Glutamatergic neuron (in vitro differentiated cells): ENCODE results near the gene SDR42E1. TPM values are rescaled to one million over a fixed set of nuclear protein-coding genes. Genes with fewer than 3 reads are reported as not detected.

Experiments
- DNase-seq: peaks from one replicate; pipeline ENCODE4 v3.0.0; 2022
- H3K27ac Mint-ChIP-seq: one replicate; pipeline ENCODE4 v1.8.0; 2020; ENCODE audit warnings: mild to moderate bottlenecking, mixed read lengths, inconsistent platforms; ENCODE audit not compliant: unreplicated experiment
- H3K27me3 Mint-ChIP-seq: one replicate; pipeline ENCODE4 v1.8.0; 2020; ENCODE audit warnings: mild to moderate bottlenecking, moderate library complexity, mixed read lengths, inconsistent platforms; ENCODE audit not compliant: unreplicated experiment
- H3K36me3 Mint-ChIP-seq: one replicate; pipeline ENCODE4 v1.8.0; 2020; ENCODE audit warnings: mild to moderate bottlenecking, mixed read lengths, inconsistent platforms; ENCODE audit not compliant: unreplicated experiment
- H3K4me1 Mint-ChIP-seq: one replicate; pipeline ENCODE4 v1.8.0; 2020; ENCODE audit warnings: mild to moderate bottlenecking, low read depth, mixed read lengths, inconsistent platforms; ENCODE audit not compliant: unreplicated experiment
- H3K4me3 Mint-ChIP-seq: one replicate; pipeline ENCODE4 v1.8.0; 2020; ENCODE audit warnings: mild to moderate bottlenecking, mixed read lengths, inconsistent platforms; ENCODE audit not compliant: unreplicated experiment
- H3K9me3 Mint-ChIP-seq: one replicate; pipeline ENCODE4 v1.8.0; 2020; ENCODE audit warnings: mild to moderate bottlenecking, moderate library complexity, mixed read lengths, inconsistent platforms; ENCODE audit not compliant: unreplicated experiment
- total RNA-seq: library from RNA; stranded (reverse); fragmentation: NEBNext Ultra II Directional; extraction: Animal tissue kit (Norgen Biotek cat#: 25700); gene quantifications from one replicate; pipeline ENCODE4 v1.2.1, GENCODE V29; 2021; ENCODE audit not compliant: unreplicated experiment
- TF ChIP-seq, protein P1 (sequence below): fragments of 200-600 bp; sonication (generic); IDR thresholded peaks from one replicate; pipeline ENCODE4 v1.5.0; 2021; ENCODE audit not compliant: partially characterized antibody, unreplicated experiment

SDR42E1 gene
- total RNA-seq, 1 donor from 2014 or later: 0.20 TPM

DNA sequence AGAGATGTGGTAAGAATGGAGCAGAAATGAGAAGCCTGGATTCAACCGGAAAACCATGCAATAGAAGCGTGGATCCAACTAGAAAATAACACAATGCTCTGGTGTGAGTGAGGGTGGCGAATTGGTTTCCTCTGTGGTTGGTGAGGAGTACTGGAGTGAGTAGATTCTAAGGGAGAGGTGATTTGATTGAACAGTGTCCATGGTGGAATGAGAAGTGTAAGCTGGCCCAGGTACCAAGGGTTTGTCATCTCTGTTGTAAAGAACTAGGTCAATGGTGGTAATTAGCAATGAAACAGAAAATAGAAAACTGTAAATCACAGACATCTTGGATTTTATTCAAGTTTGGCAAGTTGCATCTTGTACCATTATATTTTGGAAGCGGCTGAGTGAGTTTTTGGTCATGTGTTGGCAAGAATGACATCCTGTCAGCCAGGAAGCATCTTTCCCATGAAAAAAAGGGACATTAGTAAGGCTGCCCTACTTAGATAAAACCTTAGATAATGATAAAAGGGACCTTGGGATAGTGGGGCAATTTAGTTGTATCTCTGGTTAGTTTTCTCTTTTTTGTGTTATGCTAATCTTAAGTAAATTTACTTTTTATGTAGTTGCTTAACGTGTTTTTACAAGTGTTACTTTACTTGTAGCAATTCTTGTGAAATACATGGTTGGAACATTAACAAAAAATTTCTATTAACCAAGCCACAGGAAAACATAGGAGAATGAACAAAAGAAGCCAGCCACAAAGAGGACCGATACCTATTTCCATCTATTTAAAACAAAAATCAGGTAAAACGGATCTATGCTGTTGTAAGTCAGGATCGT is 44.7 kb upstream of the SDR42E1 start:
- Mint-ChIP-seq H3K27ac (no peak overlapping the region), H3K36me3 (no peaks in the 10 kb centered on the region), H3K27me3 (peaks cover 3% of the 10 kb centered on the region), H3K4me1 (peaks cover 2% of the 10 kb centered on the region), H3K4me3 (no peak overlapping the region), H3K9me3 (peaks cover 1% of the 10 kb centered on the region)
- no peak for DNase-seq
- TF ChIP-seq, protein P1, sequence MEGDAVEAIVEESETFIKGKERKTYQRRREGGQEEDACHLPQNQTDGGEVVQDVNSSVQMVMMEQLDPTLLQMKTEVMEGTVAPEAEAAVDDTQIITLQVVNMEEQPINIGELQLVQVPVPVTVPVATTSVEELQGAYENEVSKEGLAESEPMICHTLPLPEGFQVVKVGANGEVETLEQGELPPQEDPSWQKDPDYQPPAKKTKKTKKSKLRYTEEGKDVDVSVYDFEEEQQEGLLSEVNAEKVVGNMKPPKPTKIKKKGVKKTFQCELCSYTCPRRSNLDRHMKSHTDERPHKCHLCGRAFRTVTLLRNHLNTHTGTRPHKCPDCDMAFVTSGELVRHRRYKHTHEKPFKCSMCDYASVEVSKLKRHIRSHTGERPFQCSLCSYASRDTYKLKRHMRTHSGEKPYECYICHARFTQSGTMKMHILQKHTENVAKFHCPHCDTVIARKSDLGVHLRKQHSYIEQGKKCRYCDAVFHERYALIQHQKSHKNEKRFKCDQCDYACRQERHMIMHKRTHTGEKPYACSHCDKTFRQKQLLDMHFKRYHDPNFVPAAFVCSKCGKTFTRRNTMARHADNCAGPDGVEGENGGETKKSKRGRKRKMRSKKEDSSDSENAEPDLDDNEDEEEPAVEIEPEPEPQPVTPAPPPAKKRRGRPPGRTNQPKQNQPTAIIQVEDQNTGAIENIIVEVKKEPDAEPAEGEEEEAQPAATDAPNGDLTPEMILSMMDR: no peak

DNA sequence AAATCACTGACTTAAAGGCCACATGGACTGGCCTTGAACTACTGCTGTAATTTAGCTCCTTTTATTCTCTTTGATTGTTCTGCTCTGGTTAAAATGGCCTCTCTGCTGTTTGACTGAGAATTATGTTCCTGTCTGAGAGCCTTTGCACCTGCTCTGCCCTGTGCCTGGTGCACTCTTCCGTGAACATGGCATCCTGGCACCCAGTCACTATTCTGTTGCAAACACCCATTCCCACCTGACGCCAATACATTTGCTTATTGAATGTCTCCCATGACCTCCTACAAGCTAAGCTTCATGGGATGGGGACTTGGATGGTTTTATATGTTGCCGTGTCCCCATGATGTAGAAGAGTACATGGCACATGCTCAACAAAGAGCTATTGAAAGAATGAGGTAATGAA is 43.8 kb upstream of the SDR42E1 start:
- no peak overlapping the region for H3K4me3 Mint-ChIP-seq
- H3K36me3 Mint-ChIP-seq: no peaks in the 10 kb centered on the region
- TF ChIP-seq, protein P1: no peak
- peaks cover 1% of the 10 kb centered on the region for H3K9me3 Mint-ChIP-seq
- peaks cover 3% of the 10 kb centered on the region for H3K27me3 Mint-ChIP-seq
- H3K27ac Mint-ChIP-seq: no peak overlapping the region
- no peak for DNase-seq
- H3K4me1 Mint-ChIP-seq: peaks cover 2% of the 10 kb centered on the region

DNA sequence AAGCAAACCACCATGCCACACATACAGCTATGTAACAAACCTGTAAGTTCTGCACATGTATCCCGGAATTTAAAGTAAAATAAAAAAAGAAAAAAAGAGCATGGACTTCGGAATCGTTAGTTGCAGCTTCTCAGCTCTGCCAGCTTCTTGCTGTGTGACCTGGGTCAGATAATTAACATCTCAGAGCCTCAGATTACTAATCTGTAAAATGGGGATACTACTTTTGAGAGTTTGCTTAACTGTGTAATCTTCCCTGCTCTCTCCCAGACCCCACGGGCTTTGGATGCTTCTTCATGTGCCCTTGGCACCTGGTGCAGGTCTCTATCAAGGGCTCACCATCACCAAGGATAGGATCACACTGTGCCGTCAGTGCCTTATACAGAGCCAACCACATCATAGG is 40.4 kb upstream of the SDR42E1 start:
- Mint-ChIP-seq H3K27ac (no peak overlapping the region), H3K4me1 (peaks cover 2% of the 10 kb centered on the region), H3K36me3 (no peaks in the 10 kb centered on the region), H3K4me3 (no peak overlapping the region), H3K9me3 (no peaks in the 10 kb centered on the region), H3K27me3 (peaks cover 3% of the 10 kb centered on the region)
- no peak for DNase-seq
- TF ChIP-seq, protein P1: no peak

DNA sequence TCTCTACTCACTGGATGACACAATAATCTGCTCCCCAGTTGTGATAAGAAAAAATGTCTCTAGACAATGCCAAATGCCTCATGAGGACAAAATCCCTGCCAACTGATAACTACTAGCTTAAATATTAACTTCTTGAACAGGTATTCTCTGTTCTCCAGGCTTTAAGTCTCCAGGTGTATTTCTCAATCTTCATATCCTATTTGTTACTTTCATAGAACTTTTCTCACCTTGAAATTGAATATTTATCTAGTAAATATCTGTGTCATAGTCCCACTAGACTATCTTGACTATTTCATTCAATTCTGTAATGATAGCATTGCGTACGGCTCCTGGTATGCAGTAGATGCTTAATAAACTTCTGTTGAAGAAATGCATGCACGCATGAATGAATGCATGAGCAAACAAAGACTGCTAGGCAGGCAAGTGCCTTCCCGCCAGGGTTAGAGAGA is 39.7 kb upstream of the SDR42E1 start:
- TF ChIP-seq, protein P1: no peak
- Mint-ChIP-seq H3K4me1 (peaks cover 2% of the 10 kb centered on the region), H3K27ac (no peak overlapping the region), H3K9me3 (no peaks in the 10 kb centered on the region), H3K4me3 (no peak overlapping the region), H3K27me3 (peaks cover 1% of the 10 kb centered on the region), H3K36me3 (no peaks in the 10 kb centered on the region)
- no peak for DNase-seq

DNA sequence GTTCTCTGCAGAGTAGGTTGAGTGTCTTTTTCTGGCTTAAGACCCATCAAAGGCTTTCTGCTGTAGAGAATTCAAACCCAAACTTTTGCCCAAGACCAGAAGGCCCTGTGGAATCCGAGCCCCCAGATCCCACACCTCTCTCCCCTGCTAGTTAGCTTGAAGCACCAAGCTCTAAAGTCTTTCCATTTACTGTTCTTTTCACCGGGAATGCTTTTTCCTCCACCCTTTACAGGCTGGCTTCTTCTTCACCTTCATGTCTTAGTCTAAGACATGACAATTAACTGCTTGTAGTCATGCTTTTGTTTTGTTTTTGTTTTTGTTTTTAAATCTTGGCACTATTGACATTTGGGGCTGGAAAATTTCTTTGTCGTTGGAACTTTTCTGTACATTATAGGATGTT is 39.2 kb upstream of the SDR42E1 start:
- TF ChIP-seq, protein P1: no peak
- peaks cover 2% of the 10 kb centered on the region for H3K4me1 Mint-ChIP-seq
- no peak for DNase-seq
- peaks cover 3% of the 10 kb centered on the region for H3K27me3 Mint-ChIP-seq
- H3K27ac Mint-ChIP-seq: no peak overlapping the region
- no peaks in the 10 kb centered on the region for H3K36me3 Mint-ChIP-seq
- no peak overlapping the region for H3K4me3 Mint-ChIP-seq
- H3K9me3 Mint-ChIP-seq: no peaks in the 10 kb centered on the region
